ENCODE data around the gene PJVK. TPM values are rescaled to one million over a fixed set of nuclear protein-coding genes. Genes with fewer than 3 reads are reported as not detected.

PJVK gene
- total RNA-seq, 4 donors from 2014 or later = 0.84 to 6.6 (median 1.2) TPM

DNA sequence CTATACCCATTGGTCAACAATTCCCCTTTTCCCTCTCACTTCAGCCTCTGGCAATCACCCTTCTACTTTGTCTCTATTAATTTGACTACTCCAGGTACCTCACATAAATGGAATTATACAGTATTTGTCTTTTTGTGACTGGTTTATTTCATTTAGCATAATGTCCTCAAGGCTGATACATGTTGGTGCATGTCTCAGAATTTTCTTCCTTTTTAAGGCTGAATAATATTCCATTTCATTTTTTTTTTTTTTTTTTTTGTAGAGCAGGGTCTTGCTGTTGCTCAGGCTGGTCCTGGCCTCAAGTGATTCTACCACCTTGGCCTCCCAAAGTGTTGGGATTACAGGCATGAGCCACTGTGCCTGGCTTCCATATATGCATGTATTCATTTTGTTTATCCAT is 25.3 kb downstream of the PJVK start:
- no peak overlapping the region for H3K4me3 ChIP-seq (ENCODE audit: low read depth, poor library complexity, severe bottlenecking)
- intact Hi-C loops (cut with DNase I; ENCODE audit: low total_unique reads) = no loop called here
- no peak for DNase-seq (ENCODE audit: low spot score in 2 of 2)
- TF ChIP-seq, protein P1, sequence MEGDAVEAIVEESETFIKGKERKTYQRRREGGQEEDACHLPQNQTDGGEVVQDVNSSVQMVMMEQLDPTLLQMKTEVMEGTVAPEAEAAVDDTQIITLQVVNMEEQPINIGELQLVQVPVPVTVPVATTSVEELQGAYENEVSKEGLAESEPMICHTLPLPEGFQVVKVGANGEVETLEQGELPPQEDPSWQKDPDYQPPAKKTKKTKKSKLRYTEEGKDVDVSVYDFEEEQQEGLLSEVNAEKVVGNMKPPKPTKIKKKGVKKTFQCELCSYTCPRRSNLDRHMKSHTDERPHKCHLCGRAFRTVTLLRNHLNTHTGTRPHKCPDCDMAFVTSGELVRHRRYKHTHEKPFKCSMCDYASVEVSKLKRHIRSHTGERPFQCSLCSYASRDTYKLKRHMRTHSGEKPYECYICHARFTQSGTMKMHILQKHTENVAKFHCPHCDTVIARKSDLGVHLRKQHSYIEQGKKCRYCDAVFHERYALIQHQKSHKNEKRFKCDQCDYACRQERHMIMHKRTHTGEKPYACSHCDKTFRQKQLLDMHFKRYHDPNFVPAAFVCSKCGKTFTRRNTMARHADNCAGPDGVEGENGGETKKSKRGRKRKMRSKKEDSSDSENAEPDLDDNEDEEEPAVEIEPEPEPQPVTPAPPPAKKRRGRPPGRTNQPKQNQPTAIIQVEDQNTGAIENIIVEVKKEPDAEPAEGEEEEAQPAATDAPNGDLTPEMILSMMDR (IDR thresholded peaks at IDR 0.05) = no peak
- TF ChIP-seq POLR2A (IDR thresholded peaks at IDR 0.05) = no peak

DNA sequence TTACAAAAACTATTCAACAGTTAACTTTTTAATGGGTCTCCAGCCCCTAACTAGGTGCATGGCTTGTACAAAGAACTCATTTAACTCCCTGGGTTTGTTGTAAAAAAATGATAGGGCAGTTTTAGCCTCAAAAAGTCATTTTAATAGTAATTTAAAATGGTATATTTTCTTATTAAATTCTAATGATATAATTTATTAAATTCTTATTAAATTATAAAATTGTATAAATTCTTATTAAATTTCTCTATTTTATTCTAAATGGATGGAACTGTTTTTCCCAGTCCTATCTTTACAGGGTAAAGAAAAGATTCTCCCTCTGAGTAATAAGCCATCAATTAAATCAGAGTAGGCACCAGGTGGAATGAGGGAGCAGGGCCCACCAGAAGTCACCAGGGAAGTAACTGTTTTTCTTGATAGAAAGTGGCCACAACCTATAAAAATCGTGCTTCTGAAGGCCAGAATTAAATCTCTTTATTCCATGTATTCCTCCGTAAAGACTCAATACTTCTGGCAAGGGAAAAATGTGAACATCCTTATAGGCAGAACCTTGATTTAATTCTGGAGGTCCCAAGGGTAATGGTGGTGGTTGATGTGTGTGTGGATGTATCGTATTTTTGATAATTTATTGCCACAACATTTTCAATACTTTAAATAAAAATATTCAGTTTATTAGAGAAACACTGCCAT is 26.4 kb downstream of the PJVK start:
- 22 to 24% methylated on average over 3 of the region's 3 CpGs for WGBS, 2 donors
- H3K4me3 ChIP-seq (ENCODE audit: low read depth, poor library complexity, severe bottlenecking) = peak overlapping the region; percentile 39
- intact Hi-C loops (cut with DNase I; ENCODE audit: low total_unique reads) = no loop called here
- DNase-seq (ENCODE audit: low spot score in 2 of 2) = no peak
- no peak for TF ChIP-seq POLR2A (IDR thresholded peaks at IDR 0.05)
- TF ChIP-seq, protein P1 (IDR thresholded peaks at IDR 0.05) = no peak

DNA sequence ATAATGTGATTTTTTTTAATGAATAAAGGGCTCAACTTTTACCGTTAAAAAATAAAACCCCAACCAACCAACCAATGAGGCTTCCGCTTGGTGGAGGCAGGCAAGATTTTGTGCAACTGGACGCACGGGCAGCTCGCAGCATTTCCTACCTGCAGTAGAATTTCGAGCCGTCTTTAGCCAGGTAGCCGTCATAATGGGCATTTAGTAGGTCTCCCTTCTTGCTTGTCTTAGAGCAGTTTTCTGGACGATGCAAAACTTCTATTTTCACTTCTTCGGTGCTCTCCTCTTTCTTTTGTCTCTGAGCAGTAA is 26.9 kb downstream of the PJVK start:
- intact Hi-C loops (cut with DNase I; ENCODE audit: low total_unique reads) = no loop called here
- DNase-seq (ENCODE audit: low spot score in 2 of 2) = no peak
- 2 to 3% methylated on average over 10 of the region's 10 CpGs for WGBS, 2 donors
- TF ChIP-seq, protein P1 (IDR thresholded peaks at IDR 0.05) = no peak
- no peak for TF ChIP-seq POLR2A (IDR thresholded peaks at IDR 0.05)
- peak overlapping the region; percentile 39 for H3K4me3 ChIP-seq (ENCODE audit: low read depth, poor library complexity, severe bottlenecking)

DNA sequence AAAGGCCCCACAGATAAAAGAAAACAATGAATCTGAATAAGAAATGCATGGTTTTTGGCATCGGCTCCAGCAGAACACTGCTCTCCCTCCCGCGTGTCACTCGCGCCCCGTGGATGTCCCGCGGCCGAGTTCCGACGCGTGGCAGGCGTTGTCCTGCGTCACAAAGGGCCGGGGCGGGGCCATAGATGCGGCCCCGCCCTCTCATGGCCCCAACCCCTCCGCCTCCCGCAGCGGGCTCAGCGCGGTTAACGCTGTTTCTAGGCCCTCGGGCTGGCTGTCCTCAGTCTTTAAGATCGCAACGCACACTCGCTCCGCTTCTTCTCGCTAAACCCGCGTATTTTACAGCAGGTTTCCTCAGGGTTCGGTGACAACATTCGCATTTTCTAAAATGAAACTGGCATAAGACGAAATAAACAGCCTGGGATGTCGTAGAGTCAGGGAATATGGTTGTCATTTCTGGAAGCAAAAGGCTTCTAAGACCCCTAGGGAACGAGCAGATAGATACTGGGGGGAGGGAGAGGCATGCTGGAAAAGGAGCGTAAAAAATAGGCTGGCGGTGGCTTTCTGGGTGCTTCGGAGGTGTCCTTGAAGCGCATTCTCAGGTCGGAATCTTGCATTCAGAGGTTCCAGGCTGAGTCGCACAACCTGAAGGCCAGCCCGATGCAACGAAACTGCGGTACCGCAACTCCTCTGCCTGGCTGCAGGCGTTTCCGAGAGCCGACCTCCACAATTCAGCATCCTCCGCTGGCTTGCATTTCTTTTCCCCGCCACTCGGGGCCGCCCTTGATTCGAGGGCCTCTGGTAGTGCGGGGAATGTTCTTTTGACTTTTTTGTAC is 27.5 kb downstream of the PJVK start, which contains the start of gene FKBP7:
Gene FKBP7 (minus strand): TSS at position 162 of the 836 bp plus-strand sequence. CDS start 101 bp downstream, at position 61.
- intact Hi-C loops (cut with DNase I; ENCODE audit: low total_unique reads) = no loop called here
- WGBS, 2 donors = 1 to 2% methylated on average over 56 of the region's 56 CpGs
- peak; percentile 78 to 97 for DNase-seq (ENCODE audit: low spot score in 2 of 2)
- peak within 1 kb of the TSS; percentile 39 for H3K4me3 ChIP-seq (ENCODE audit: low read depth, poor library complexity, severe bottlenecking)
- TF ChIP-seq POLR2A (IDR thresholded peaks at IDR 0.05) = peak in 1 of 2 donors; percentile 11
- TF ChIP-seq, protein P1 (IDR thresholded peaks at IDR 0.05) = peak in 1 of 3 donors; percentile 79

DNA sequence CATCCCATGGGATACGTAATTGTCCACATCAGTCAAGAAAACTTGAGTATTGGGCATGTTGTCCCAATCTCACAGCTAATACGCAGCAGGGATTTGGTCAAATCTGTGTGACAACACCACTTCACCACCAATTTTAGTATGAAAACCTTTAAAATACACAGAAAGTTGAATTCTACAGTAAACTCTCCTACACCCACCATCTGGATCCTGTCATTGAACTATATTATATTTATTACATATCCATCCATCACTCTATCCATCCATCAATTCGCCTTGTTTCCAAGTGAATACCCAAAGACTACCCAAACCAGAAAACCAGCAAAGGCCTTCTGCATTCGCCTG is 28.1 kb downstream of the PJVK start:
- intact Hi-C loops (cut with DNase I; ENCODE audit: low total_unique reads) = no loop called here
- no peak for TF ChIP-seq POLR2A (IDR thresholded peaks at IDR 0.05)

DNA sequence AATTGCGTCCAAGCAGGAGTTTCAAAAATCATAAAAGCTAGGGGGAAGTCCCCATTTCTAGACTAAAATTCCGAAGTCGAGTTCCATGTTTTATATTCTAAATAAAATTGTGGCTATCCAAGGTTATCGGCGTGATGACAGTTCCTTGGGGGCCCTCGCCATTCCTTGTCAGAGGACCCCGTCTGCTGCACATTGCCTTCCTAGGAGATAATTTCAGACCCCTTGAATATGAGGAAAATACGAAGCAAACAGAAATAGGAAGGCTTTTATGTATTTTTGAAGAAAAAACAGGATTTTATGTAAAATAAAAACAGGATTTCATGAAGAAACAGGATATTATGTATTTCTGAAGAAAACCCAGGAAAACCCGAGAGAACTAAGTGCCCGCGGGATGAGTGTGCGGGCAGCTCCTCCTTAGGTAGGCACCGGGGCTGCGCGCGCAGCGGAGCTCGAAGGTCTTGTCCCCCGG is 28.6 kb downstream of the PJVK start:
- 19 to 22% methylated on average over 19 of the region's 19 CpGs for WGBS, 2 donors
- TF ChIP-seq, protein P1 (IDR thresholded peaks at IDR 0.05) = no peak
- peak overlapping the region; percentile 85 for H3K4me3 ChIP-seq (ENCODE audit: low read depth, poor library complexity, severe bottlenecking)
- intact Hi-C loops (cut with DNase I; ENCODE audit: low total_unique reads) = no loop called here
- no peak for DNase-seq (ENCODE audit: low spot score in 2 of 2)

More for the DNA sequence above, 28.1 kb downstream of the PJVK start:
- 49 to 63% methylated on average over 4 of the region's 4 CpGs for WGBS, 2 donors
- H3K4me3 ChIP-seq (ENCODE audit: low read depth, poor library complexity, severe bottlenecking) = no peak overlapping the region
- DNase-seq (ENCODE audit: low spot score in 2 of 2) = no peak

All from lower leg skin (tissue), 4 donors.